B cell (primary cell): Measurements from ENCODE around the gene PHKG2. TPM values are rescaled to one million over a fixed set of nuclear protein-coding genes. Genes with fewer than 3 reads are reported as not detected.

ENCODE experiments used
- ATAC-seq: fragments of 200-7000 bp; cut with Tn5 transposase; one replicate; pipeline ENCODE4 v1.10.0; 2021; ENCODE audit warnings: low read depth, mild to moderate bottlenecking, moderate number of reproducible peaks, moderate library complexity
- CTCF ChIA-PET: fragments of 350-600 bp; sonication (Branson Sonifier 250); formaldehyde crosslinking; loops from one replicate; lab custom pipeline; 2021; ENCODE audit warnings: antibody characterized with exemption, inconsistent platforms; lab: Charles Lee
- POLR2A ChIA-PET: fragments of 350-600 bp; sonication (Branson Sonifier 250); formaldehyde crosslinking; loops from one replicate; lab custom pipeline; 2021; ENCODE audit warnings: antibody characterized with exemption; lab: Charles Lee
- DNase-seq: peaks from one replicate; pipeline ENCODE4 v3.0.0; 2013
- H2AFZ ChIP-seq: 2 replicates; pipeline ENCODE4 v1.6.1; 2012; ENCODE audit warnings: mild to moderate bottlenecking, low read depth, low read length; ENCODE audit not compliant: insufficient read depth, poor library complexity, severe bottlenecking
- H3K27ac ChIP-seq, 2 donors: 1 replicate in 1 of 2; 2 replicates in 1 of 2; pipeline ENCODE4 v1.5.1; 2012 to 2013; ENCODE audit warnings: low read length in 2 of 2, mild to moderate bottlenecking in 2 of 2, moderate library complexity in 1 of 2
- H3K27me3 ChIP-seq, 4 experiments: fragments of 200-600 bp in 1 of 4; sonication (generic) in 1 of 4; replicated peaks in 1 of 4; 1 replicate in 2 of 4; 2 replicates in 2 of 4; pipeline versions ENCODE4 v1.6.1 to v1.7.0; 2013 to 2016; ENCODE audit warnings: low read length in 3 of 4, mild to moderate bottlenecking in 2 of 4, mixed read lengths in 1 of 4, moderate library complexity in 1 of 4; ENCODE audit not compliant: insufficient read depth in 4 of 4, control insufficient read depth in 3 of 4; ENCODE audit errors: control extremely low read depth in 1 of 4
- H3K36me3 ChIP-seq, 2 experiments: replicated peaks in 1 of 2; 1 replicate in 1 of 2; 2 replicates in 1 of 2; pipeline versions ENCODE4 v1.6.1 to v1.7.1; 2013; ENCODE audit warnings: low read length in 1 of 2; ENCODE audit not compliant: insufficient read depth in 2 of 2, control insufficient read depth in 1 of 2; ENCODE audit errors: control extremely low read depth in 1 of 2, extremely low read depth in 1 of 2
- H3K4me1 ChIP-seq, 2 donors: fragments of 200-600 bp in 1 of 2; sonication (generic) in 1 of 2; 1 replicate in 1 of 2; 2 replicates in 1 of 2; pipeline versions ENCODE4 v1.5.1 to v1.6.1; 2013 to 2017; ENCODE audit warnings: low read length in 2 of 2; ENCODE audit not compliant: control insufficient read depth in 2 of 2, insufficient read depth in 2 of 2
- H3K4me2 ChIP-seq: replicated peaks from 2 replicates; pipeline ENCODE3; 2012; ENCODE audit warnings: mild to moderate bottlenecking, low read depth, low read length; ENCODE audit not compliant: poor library complexity, severe bottlenecking
- H3K4me3 ChIP-seq, 5 experiments: fragments of 200-600 bp in 1 of 5; sonication (generic) in 1 of 5; 1 replicate in 3 of 5; 2 replicates in 2 of 5; pipeline versions ENCODE4 v1.5.1 to v1.7.0; 2011 to 2016; ENCODE audit warnings: low read length in 4 of 5, mild to moderate bottlenecking in 4 of 5, low read depth in 2 of 5, control low read depth in 1 of 5, moderate library complexity in 1 of 5; ENCODE audit not compliant: insufficient read depth in 1 of 5; ENCODE audit errors: control extremely low read depth in 1 of 5, extremely low read depth in 1 of 5
- H3K79me2 ChIP-seq: fragments of 200-600 bp; sonication (generic); one replicate; pipeline ENCODE4 v1.6.0; 2016; ENCODE audit warnings: low read length; ENCODE audit not compliant: control insufficient read depth, insufficient read depth
- H3K9ac ChIP-seq: fragments of 200-600 bp; sonication (generic); 2 replicates; pipeline ENCODE4 v1.6.1; 2017; ENCODE audit warnings: mild to moderate bottlenecking, low read length, moderate library complexity
- H3K9me3 ChIP-seq, 3 donors: one replicate each; pipeline versions ENCODE4 v1.6.1 to v1.7.1; 2013; ENCODE audit warnings: low read length in 2 of 3; ENCODE audit not compliant: control insufficient read depth in 2 of 3, insufficient read depth in 1 of 3; ENCODE audit errors: control extremely low read depth in 1 of 3
- H4K20me1 ChIP-seq: 2 replicates; pipeline ENCODE4 v1.6.0; 2012; ENCODE audit warnings: mild to moderate bottlenecking, low read length; ENCODE audit not compliant: insufficient read depth, control insufficient read depth, poor library complexity, severe bottlenecking
- H3K27ac Mint-ChIP-seq: one replicate; pipeline ENCODE4 v1.8.0; 2021; ENCODE audit warnings: mixed read lengths
- H3K27me3 Mint-ChIP-seq: one replicate; pipeline ENCODE4 v1.8.0; 2021; ENCODE audit warnings: mixed read lengths
- H3K4me1 Mint-ChIP-seq: one replicate; pipeline ENCODE4 v1.8.0; 2021; ENCODE audit warnings: mixed read lengths
- H3K4me3 Mint-ChIP-seq: one replicate; pipeline ENCODE4 v1.8.0; 2021; ENCODE audit warnings: mixed read lengths
- H3K9me3 Mint-ChIP-seq: one replicate; pipeline ENCODE4 v1.8.0; 2022; ENCODE audit warnings: mixed read lengths; ENCODE audit not compliant: insufficient read depth
- CTCF ChIP-seq: fragments of 200-600 bp; IDR thresholded peaks from one replicate; pipeline ENCODE4 v1.8.0; 2022; ENCODE audit warnings: antibody characterized with exemption, mild to moderate bottlenecking
- EZH2 ChIP-seq: IDR thresholded peaks from 2 replicates; pipeline ENCODE4 v1.6.1; 2012; ENCODE audit warnings: borderline replicate concordance, low read depth, mild to moderate bottlenecking, moderate library complexity, low read length; ENCODE audit not compliant: insufficient read depth, poor library complexity, severe bottlenecking
- WGBS: methylation state at CpG from one replicate; pipeline ENCODE4 v1.1.5; 2013; ENCODE audit warnings: missing lambda C conversion rate; ENCODE audit not compliant: insufficient coverage; 5-methylcytosine and 5-hydroxymethylcytosine counted together
- intact Hi-C: fragments of 100-400 bp; cut with micrococcal nuclease; formaldehyde crosslinking; loops from one replicate; pipeline ENCODE4 v1.10.0; 2022
- polyA plus RNA-seq: library from polyadenylated mRNA; depleted of rRNA; stranded (reverse); fragments of >200 nt; gene quantifications from 2 replicates; pipeline ENCODE4 v1.2.3, GENCODE V29; 2012
- total RNA-seq, 2 donors: library from RNA; stranded (reverse); fragments of 120-200 nt in 1 of 2; gene quantifications; 1 replicate in 1 of 2; 2 replicates in 1 of 2; pipeline versions ENCODE4 v1.2.3 to v1.2.4, GENCODE V29; 2013 to 2022

The PHKG2 gene
- total and polyA plus RNA-seq, 2 donors (not counting 1 experiment from before 2014, with no cell fraction given) = 55.7 to 80.8 TPM

GRCh38 chr16:30782486-30783279 is 34.5 kb downstream of the PHKG2 start:
- POLR2A ChIA-PET = interaction anchor here (0.5 to 1.2 kb wide), 2 partner anchors 46 to 122 kb away, joined by 3 to 5 read pairs; no protein-coding TSS in a partner anchor
- 96% methylated on average over 62 of the region's 63 CpGs for WGBS
- H3K4me3 Mint-ChIP-seq = no peak overlapping the region

More at GRCh38 chr16:30782486-30783279, 34.5 kb downstream of the PHKG2 start:
- Mint-ChIP-seq H3K27ac (no peak overlapping the region), H3K4me1 (peaks cover 14% of the 10 kb centered on the region), H3K9me3 (no peaks in the 10 kb centered on the region), H3K27me3 (peaks cover 13% of the 10 kb centered on the region)
- H3K36me3 ChIP-seq = no peaks in the 10 kb centered on the region
- no peaks in the 10 kb centered on the region for H3K9me3 ChIP-seq
- no peaks in the 10 kb centered on the region for H3K79me2 ChIP-seq
- ATAC-seq = no peak
- H3K27ac ChIP-seq = no peak overlapping the region
- H3K4me1 ChIP-seq = peaks cover 12 to 16% of the 10 kb centered on the region in 2 donors
- no peak overlapping the region for H3K4me2 ChIP-seq
- peaks cover 0 to 15% (median 6%) of the 10 kb centered on the region in 4 experiments for H3K27me3 ChIP-seq
- H4K20me1 ChIP-seq = no peaks in the 10 kb centered on the region
- intact Hi-C loops = no loop called here
- DNase-seq = no peak
- no peak overlapping the region for H2AFZ ChIP-seq
- no peak overlapping the region for H3K4me3 ChIP-seq
- CTCF ChIA-PET = no interaction called here
- no peak overlapping the region for H3K9ac ChIP-seq
- TF ChIP-seq CTCF (no peak), EZH2 (no peak)
